Measurements from ENCODE around the gene PHLPP2. TPM values are rescaled to one million over a fixed set of nuclear protein-coding genes. Genes with fewer than 3 reads are reported as not detected.
A peak's percentile ranks its signal among the peaks of the same experiment; 100 is the strongest.

Gene PHLPP2, protein sequence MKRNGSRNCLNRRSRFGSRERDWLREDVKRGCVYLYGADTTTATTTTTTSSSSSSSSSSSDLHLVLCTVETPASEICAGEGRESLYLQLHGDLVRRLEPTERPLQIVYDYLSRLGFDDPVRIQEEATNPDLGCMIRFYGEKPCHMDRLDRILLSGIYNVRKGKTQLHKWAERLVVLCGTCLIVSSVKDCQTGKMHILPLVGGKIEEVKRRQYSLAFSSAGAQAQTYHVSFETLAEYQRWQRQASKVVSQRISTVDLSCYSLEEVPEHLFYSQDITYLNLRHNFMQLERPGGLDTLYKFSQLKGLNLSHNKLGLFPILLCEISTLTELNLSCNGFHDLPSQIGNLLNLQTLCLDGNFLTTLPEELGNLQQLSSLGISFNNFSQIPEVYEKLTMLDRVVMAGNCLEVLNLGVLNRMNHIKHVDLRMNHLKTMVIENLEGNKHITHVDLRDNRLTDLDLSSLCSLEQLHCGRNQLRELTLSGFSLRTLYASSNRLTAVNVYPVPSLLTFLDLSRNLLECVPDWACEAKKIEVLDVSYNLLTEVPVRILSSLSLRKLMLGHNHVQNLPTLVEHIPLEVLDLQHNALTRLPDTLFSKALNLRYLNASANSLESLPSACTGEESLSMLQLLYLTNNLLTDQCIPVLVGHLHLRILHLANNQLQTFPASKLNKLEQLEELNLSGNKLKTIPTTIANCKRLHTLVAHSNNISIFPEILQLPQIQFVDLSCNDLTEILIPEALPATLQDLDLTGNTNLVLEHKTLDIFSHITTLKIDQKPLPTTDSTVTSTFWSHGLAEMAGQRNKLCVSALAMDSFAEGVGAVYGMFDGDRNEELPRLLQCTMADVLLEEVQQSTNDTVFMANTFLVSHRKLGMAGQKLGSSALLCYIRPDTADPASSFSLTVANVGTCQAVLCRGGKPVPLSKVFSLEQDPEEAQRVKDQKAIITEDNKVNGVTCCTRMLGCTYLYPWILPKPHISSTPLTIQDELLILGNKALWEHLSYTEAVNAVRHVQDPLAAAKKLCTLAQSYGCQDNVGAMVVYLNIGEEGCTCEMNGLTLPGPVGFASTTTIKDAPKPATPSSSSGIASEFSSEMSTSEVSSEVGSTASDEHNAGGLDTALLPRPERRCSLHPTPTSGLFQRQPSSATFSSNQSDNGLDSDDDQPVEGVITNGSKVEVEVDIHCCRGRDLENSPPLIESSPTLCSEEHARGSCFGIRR (N-terminal part only)
- total RNA-seq = 12.9 and 13.0 TPM in 2 replicates
- long read RNA-seq, partial matches to known transcripts = 1 of 7 reads
- long read RNA-seq, other reads (novel, unspliced or antisense) = 6 of 7 reads

DNA sequence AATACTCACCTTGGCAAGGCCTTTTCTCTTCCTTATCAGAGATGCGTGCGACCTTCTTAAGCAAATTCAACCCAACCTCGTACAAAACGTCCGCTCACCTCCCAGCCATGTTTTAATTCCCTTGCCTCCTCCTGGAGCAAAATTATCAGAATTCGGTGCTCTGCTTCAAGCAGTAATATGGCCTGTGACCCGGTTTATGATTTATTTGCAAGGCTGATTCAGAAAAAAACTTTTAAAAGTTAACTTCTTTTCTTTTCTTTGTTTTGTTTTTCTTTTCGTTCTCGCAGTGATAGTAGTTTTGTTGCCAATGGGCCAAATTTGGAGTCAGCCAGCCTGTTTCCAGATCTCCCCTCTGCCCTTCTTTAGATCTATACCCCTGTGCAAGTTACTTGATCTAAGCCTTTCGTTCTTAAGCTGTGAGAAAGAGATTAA is at the start of gene PHLPP2:
TSS of gene PHLPP2 (minus strand) at position 382 of the 432 bp plus-strand sequence. CDS start 9,906 bp downstream, outside the sequence.
- Mint-ChIP-seq H3K9me3 (ENCODE audit: unreplicated experiment) (no peaks in the 10 kb centered on the region), H3K4me1 (ENCODE audit: unreplicated experiment) (peaks cover 21% of the 10 kb centered on the region), H3K36me3 (ENCODE audit: unreplicated experiment) (peaks cover 5% of the 10 kb centered on the region), H3K27me3 (ENCODE audit: unreplicated experiment) (no peaks in the 10 kb centered on the region), H3K27ac (ENCODE audit: unreplicated experiment) (peak within 1 kb of the TSS; percentile 3), H3K4me3 (ENCODE audit: unreplicated experiment) (peak within 1 kb of the TSS; percentile 74)
- DNase-seq (ENCODE audit: extremely low spot score, unreplicated experiment) = no peak
- TF ChIP-seq, protein P1, sequence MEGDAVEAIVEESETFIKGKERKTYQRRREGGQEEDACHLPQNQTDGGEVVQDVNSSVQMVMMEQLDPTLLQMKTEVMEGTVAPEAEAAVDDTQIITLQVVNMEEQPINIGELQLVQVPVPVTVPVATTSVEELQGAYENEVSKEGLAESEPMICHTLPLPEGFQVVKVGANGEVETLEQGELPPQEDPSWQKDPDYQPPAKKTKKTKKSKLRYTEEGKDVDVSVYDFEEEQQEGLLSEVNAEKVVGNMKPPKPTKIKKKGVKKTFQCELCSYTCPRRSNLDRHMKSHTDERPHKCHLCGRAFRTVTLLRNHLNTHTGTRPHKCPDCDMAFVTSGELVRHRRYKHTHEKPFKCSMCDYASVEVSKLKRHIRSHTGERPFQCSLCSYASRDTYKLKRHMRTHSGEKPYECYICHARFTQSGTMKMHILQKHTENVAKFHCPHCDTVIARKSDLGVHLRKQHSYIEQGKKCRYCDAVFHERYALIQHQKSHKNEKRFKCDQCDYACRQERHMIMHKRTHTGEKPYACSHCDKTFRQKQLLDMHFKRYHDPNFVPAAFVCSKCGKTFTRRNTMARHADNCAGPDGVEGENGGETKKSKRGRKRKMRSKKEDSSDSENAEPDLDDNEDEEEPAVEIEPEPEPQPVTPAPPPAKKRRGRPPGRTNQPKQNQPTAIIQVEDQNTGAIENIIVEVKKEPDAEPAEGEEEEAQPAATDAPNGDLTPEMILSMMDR (IDR thresholded peaks at IDR 0.05) = no peak

DNA sequence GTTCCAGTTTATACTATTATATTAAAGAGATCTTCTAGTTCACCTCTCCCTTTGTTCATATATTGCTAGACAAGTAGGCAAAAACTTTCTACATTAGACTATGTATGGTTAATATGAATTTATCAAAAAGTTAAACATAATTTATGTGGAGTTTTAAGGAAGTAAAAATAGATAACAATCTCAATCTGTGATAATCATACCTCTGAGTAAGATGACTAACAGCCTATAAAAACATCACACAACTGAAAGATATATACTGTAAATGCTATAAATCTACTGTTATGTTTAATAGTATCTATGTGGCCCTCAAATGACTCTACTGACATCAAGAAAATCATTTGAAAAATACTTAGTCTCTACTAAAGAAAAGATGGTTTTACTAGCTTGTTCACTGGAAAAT is 47.1 kb upstream of the PHLPP2 start:
- Mint-ChIP-seq H3K4me3 (ENCODE audit: unreplicated experiment) (no peak overlapping the region), H3K9me3 (ENCODE audit: unreplicated experiment) (no peaks in the 10 kb centered on the region), H3K36me3 (ENCODE audit: unreplicated experiment) (peaks cover 50% of the 10 kb centered on the region), H3K27me3 (ENCODE audit: unreplicated experiment) (no peaks in the 10 kb centered on the region), H3K27ac (ENCODE audit: unreplicated experiment) (no peak overlapping the region), H3K4me1 (ENCODE audit: unreplicated experiment) (peaks cover 8% of the 10 kb centered on the region)
- TF ChIP-seq, protein P1 (IDR thresholded peaks at IDR 0.05) = no peak
- DNase-seq (ENCODE audit: extremely low spot score, unreplicated experiment) = no peak

DNA sequence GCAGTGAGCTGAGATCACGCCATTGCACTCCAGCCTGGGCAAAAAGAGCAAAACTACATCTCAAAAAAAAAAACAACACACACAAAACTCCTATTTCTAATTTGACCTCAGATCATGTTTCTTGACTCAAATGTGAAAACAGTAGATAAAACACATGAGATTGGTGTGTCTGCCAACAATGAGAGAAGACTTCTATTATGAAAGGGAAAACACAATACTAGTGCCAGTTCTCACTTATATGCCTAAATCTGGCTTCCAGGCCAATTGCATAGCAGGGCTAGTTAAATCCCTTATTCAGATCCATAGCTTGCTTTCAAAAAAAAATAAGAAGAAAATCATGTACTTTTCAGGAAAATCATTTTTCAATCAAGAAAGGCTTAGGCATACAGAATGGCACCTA is 44.7 kb upstream of the PHLPP2 start:
- Mint-ChIP-seq H3K27ac (ENCODE audit: unreplicated experiment) (no peak overlapping the region), H3K9me3 (ENCODE audit: unreplicated experiment) (no peaks in the 10 kb centered on the region), H3K4me3 (ENCODE audit: unreplicated experiment) (no peak overlapping the region), H3K36me3 (ENCODE audit: unreplicated experiment) (peaks cover 48% of the 10 kb centered on the region), H3K27me3 (ENCODE audit: unreplicated experiment) (no peaks in the 10 kb centered on the region), H3K4me1 (ENCODE audit: unreplicated experiment) (peaks cover 8% of the 10 kb centered on the region)
- TF ChIP-seq, protein P1 (IDR thresholded peaks at IDR 0.05) = no peak
- no peak for DNase-seq (ENCODE audit: extremely low spot score, unreplicated experiment)

DNA sequence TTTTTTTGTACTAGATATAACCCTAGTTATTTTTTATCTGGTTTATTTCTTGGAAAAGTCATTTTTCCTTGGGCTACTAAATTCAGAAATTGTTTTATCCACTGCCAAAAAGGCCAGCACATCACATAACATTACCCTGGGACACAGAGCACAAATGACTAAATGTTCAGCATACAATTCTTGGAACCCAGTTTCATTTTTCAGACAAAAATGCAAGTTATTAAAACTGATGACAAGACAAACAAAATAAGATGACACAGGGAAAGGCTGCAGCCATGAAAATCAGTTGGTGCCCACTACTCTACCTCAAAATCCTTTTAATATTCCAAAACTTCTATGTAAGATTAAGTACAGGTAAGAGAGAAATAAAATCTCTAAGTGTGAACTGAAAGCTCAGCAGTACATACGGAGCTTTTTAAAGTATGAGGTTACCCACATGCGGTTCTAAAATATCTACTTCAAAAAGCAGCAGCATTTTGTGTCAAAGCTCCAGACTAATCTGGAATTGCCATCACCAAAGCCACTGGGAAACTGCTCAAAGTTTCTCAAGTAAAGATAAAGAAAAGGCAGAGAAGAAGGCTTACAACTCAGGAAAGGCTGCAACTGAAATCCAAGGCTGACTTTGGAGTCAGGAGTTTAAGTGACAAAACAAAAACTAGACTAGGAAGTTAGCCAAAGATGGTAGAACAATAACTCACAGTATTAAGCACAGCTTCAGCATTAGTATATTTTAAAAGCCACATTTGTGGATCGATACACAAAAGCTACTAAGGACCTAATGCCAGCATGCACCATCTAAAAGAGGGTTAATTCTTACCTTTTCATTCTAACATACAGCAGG is 42.8 kb upstream of the PHLPP2 start:
- H3K9me3 Mint-ChIP-seq (ENCODE audit: unreplicated experiment) = no peaks in the 10 kb centered on the region
- TF ChIP-seq, protein P1 (IDR thresholded peaks at IDR 0.05) = no peak
- no peak overlapping the region for H3K4me3 Mint-ChIP-seq (ENCODE audit: unreplicated experiment)
- no peaks in the 10 kb centered on the region for H3K27me3 Mint-ChIP-seq (ENCODE audit: unreplicated experiment)
- peaks cover 54% of the 10 kb centered on the region for H3K36me3 Mint-ChIP-seq (ENCODE audit: unreplicated experiment)
- H3K27ac Mint-ChIP-seq (ENCODE audit: unreplicated experiment) = no peak overlapping the region
- DNase-seq (ENCODE audit: extremely low spot score, unreplicated experiment) = no peak
- H3K4me1 Mint-ChIP-seq (ENCODE audit: unreplicated experiment) = peaks cover 8% of the 10 kb centered on the region

Measured in osteocyte (in vitro differentiated cells).